Measurements from ENCODE around the gene MACROD1. TPM values are rescaled to one million over a fixed set of nuclear protein-coding genes. Genes with fewer than 3 reads are reported as not detected.
"Not testable (repeated sequence)": the region's sequence is repeated elsewhere in the genome, so short reads cannot be mapped to it uniquely, and the experiment has no call there.

The MACROD1 gene
- total RNA-seq, 1 donor from 2014 or later = 86.2 TPM

DNA sequence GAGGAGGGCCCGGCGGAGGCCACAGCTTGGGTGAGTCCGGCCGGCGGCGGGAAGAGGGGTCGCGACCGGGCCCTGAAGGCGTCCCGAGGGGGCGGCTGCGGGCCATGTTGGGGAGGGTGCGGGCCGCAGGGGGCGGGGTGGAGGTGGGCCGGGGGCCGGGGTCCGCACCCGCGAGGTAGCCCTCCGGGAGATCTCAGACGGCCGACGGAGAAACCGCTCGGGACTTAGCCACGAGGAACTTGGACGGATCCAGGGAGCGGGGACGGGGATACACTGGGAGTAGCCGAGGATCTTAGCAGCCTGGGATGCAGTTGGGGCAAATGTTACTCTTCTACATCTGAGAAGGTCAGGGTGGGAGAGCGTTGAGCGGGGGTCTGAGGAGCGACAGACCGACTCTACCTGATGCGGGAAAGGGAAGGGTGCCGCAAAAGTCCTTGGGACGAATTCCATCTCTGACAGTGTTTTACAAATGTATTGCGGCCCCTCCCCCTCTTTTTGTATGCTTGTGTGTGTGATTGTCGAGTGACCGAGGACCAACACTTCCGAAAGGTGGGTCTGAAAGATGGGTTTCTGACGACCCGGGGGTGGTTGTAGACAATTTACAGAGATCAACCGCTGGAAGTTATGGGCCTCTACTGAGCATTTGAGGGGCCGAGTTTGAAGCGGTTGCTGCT, 20.7 kb upstream of the MACROD1 start:
- intact Hi-C loops (cut with DNase I) = loop anchor here (5.0 kb wide), 1 partner anchor 46 kb away; the partner anchor contains the start of genes DNAJC4 and VEGFB
- DNase-seq (ENCODE audit: low spot score) = no peak

DNA sequence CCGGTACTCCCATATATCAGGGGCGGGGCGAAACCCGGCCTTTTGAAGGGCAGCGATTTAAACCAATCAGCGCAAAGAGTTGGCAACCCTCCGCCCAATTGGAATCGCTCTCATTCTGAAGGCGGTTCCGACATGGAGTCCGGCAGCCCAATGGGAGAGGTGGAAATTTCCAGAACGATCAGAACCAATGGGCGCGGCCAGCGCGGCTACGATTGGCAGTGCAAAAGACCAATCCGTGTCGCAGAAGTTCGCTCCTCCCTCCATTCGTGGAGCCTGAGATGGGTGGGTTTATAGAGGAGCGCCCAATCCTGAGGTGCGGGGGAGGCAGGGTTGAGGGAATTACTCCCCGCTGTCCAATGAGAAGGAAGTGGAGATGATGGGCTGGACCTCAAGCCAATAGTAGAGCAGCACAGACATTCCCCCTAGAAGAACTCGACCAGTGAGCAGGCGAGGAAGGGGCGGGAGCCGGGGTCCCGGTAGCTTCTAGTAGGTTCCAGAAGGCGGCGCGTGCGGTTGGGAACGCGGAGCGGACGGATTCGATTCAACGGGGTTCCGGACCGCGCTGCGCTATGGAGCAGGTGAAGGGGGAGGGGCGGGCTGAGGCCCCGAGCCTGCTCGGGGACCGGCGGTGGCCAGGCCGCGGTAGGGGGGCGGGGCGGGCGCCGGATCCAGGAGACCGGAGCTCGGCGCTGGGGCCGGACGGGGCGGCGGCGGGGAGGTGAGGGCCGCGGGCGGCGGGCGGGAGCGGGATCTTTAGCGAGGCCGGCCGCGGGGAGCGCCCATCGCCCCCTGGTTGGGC, 20.0 kb upstream of the MACROD1 start, which contains the start of gene STIP1:
STIP1 (plus strand) TSS at position 479 of the 799 bp plus-strand sequence; CDS start at position 570, 91 bp downstream.
- intact Hi-C loops (cut with DNase I) = loop anchor here (5.0 kb wide), 1 partner anchor 46 kb away; the partner anchor contains the start of genes DNAJC4 and VEGFB
- DNase-seq (ENCODE audit: low spot score) = peak; percentile 98

DNA sequence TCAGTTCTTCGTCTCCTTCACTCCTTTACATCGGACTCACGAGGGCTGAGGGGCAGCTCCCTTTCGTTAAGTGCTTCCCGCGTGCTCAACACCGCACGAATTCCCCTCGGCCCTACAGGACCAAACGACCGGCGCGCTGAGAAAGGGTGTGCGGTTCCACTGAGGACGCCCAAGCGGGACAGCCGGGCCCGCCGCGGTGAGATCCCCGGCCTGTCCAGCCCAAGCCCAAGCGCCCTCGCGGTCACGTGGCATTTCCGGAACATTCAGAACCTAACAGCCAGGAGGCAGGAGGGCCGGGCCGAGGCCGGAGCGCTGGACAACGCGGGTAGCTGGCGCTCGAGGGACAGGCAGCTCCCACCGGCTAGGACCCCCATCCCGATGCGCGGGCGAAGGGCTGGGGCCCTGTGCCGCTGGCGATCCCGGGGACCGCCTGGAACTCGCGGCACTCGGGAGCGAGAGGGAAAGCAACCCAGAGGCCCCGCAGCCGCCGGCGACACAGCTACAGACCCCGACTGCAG, 19.3 kb upstream of the MACROD1 start:
- DNase-seq (ENCODE audit: low spot score) = peak; percentile 94
- intact Hi-C loops (cut with DNase I) = loop anchor here (5.0 kb wide), 1 partner anchor 47 kb away; the partner anchor contains the start of genes DNAJC4 and VEGFB

DNA sequence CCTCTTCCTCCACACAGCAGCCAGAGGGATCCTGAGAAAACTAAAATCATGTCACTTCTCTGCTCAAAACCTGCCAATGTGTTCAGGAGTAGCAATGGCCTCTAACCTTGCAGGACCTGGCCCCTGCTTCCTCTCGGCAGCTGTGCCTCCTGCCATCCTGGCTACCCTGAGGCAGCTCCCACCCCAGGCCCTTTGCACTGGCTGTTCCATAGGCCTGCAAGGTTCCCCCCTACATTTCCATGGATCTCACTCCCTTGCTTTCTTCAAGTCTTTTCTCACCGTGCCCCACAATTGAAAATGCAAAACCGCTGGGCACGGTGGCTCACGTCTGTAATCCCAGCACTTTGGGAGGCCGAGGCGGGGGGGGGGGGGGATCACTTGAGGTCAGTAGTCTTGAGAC, 18.0 kb upstream of the MACROD1 start:
- intact Hi-C loops (cut with DNase I) = no loop called here
- no peak for DNase-seq (ENCODE audit: low spot score)

DNA sequence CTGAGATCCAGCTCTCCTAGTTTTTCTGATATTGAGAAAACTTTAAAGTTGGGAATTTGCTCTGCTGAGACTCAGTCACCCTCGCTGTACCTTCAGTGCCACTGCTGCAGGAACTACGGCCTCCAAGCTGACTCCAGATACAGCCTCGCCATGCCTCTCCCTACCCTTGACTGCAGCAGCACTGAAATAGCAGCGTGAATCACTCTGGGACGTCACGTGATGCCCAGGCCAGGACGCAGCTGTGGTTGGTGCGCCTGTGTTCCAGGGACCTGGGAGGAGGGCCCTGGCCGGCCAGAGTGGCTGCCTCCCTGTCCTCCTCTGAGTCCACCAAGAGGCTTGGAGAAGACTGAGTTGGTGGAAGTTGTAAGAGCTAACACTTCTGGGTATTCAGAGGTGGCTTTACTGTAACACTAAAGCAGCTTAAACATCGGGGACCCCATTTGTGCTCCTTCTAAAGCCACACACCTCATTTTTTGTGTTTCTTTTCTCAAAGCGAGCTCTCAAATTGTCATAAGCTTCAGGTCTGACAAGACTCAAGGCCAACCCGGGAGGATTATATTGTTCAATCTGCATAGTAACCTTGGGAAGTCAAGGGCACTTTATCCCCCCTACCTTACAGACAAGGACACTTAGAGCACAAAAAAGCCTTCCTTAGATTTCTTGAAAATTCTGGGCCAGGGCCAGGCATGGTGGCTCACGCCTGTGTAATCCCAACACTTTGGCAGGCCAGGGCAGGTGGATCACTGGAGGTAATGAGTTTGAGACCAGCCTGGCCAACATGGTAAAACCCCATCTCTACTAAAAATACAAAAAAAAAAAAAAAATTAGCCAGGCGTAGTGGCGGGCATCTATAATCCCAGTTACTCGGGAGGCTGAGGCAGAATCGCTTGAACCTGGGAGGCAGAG, 15.8 kb upstream of the MACROD1 start:
- intact Hi-C loops (cut with DNase I) = no loop called here
- peak; percentile 94 for DNase-seq (ENCODE audit: low spot score)

DNA sequence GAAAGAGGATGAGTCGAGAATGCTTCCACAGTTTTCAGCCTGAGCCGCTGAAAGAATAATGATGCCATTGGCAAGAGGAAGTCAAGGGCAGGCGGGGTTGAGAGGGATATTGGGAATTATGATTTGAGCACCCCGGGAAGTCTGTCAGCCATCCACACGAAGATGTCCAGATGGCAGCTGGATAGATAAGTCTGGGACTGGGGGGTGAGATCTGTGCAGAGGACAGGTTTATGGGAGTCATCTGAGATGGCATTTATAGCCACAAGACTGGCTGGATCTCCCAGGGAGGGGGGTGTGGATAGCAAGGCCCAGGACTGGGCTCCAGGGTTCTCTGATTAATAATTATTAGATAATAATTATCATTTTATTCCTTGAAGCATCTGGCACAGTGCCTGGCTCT, 15.0 kb upstream of the MACROD1 start:
- intact Hi-C loops (cut with DNase I) = no loop called here
- no peak for DNase-seq (ENCODE audit: low spot score)

DNA sequence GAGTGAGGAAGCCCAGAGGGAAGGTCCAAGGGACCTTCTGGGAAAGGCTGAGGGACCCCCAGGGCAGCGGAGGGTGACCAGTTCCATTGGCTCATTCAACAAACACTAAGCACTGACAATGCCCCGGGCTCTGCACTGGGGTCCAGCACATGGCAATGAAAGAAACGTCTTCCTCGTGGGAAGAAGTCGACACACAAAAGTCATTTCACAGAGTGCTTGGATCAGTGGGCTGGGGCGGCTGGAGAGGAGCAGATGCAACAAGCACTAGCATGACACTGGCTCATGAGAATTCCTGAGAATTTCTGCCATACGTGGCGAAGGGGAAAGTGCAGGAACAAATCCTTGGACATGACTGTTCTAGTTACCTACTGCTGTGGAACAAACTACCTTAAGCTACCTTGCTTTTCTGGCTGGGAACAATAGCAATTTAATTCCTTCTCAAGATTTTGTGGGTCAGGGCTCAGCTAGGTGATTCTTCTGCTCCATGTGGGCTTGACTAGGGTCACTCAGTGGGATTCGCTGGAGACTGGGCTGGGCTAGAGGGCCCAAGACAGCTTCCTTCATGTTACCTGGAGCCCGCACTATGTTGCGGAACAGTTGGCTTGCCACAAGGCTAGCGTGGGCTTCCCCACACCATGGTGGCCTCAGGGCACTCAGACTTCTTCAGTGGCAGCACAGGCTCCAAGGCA, 13.2 kb upstream of the MACROD1 start:
- no peak for DNase-seq (ENCODE audit: low spot score)
- intact Hi-C loops (cut with DNase I) = no loop called here

DNA sequence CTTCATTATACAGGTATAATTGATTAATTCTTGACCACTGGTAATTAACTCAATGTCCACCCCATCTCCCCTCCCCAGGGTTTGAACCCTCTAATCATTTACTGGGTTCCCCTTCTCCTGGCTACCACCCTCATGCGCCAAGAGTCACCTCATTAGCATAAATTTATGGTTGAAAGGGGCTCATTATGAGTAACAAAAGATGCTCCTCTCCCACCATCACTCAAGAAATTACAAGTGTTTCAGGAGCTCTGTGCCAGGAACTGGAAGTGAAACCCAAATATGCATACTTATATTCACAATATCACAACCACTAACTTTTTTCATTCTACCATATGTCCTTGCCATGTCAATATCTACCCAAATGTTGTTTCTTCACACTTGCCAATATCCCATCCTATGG, 12.3 kb upstream of the MACROD1 start:
- no peak for DNase-seq (ENCODE audit: low spot score)
- intact Hi-C loops (cut with DNase I) = no loop called here

DNA sequence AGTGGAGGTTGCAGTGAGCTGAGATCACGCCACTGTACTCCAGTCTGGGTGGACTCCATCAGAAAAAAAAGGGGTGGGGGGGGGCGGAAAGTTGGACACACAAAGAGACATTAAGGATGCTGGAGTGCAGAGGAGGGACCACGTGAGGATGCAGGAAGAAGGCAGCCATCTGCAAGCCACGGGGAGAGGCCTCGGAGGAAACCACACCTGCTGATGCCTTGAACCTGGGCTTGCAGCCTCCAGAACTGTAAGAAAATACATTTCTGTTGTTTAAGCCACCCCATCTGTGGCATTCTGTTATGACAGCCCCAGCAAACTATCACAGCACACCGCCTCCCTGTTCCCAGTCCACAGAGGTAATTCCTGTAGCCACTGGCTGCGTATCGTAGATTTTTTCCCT, 10.8 kb upstream of the MACROD1 start:
- intact Hi-C loops (cut with DNase I) = no loop called here

DNA sequence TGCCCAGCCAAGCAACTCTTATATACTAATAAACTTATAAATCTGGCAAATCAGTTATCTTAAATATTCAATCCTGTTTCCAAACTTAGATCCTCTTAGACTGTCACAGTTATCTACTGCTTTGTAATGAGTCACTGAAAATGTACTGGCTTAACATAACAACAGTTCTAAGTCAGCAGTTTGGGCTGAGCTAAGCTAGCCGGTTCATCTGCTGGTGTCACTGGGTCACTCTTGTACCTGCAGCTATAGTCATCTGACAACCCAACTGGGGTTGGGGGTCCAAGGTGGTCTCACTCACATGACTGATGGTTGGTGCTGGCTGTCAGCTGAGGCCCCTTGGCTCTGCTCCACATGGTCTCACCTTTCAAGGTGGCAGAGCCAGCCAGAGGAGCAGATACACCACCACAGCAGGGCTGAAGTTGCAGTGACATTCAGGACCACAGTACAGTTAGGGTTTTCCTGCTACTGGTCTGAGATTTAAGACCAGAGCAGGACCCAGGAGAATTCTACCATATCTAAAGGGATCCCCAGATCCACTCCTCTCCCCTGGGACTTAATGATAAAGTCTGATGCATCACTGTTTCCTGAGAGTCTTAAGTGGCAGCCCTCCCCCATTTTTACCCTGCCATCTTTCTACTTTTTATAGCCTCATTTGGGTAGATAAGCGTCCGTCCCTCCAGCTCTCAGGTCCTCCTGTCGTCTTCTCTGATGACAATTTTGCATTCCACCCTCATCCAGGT, 7.9 kb upstream of the MACROD1 start:
- intact Hi-C loops (cut with DNase I) = no loop called here
- DNase-seq (ENCODE audit: low spot score) = no peak

More for the DNA sequence above, 10.8 kb upstream of the MACROD1 start:
- DNase-seq (ENCODE audit: low spot score) = no peak

DNA sequence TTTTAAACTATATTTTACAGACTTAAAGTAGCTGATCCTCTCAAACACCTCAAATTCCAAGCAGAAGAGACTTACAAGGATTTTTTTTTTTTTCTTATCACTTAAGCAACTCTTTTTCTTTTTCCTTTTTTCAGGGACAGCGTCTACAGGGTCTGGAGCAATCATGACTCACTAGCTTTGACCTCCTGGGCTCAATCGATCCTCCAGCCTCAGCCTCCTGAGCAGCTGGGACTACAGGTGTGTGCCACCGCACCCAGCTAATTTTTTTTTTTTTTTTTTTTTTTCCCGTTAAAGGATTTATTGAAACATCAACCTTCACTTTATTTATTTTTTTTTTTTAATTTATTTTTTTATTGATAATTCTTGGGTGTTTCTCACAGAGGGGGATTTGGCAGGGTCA, 4.5 kb upstream of the MACROD1 start:
- no peak for DNase-seq (ENCODE audit: low spot score)
- intact Hi-C loops (cut with DNase I) = no loop called here

DNA sequence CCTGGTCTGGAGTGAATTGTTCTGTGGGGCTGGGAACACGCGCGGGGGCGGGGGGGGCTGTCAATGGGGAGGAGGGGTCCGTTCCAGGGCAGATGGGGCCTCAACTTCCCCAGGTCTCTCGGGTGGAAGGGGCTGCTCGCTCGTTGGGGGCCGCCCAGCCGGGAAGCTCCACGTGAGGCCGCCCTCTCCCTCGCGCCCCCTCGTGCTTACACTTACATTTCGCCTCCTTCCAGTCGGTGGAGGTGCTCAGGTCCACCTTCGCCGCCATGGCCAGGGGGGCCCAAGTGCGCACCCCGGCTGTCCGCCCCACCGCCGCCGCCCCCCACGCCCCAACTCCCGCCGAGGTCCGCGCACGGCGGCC, 452 bp downstream of the MACROD1 start:
- no peak for DNase-seq (ENCODE audit: low spot score)
- intact Hi-C loops (cut with DNase I) = no loop called here

DNA sequence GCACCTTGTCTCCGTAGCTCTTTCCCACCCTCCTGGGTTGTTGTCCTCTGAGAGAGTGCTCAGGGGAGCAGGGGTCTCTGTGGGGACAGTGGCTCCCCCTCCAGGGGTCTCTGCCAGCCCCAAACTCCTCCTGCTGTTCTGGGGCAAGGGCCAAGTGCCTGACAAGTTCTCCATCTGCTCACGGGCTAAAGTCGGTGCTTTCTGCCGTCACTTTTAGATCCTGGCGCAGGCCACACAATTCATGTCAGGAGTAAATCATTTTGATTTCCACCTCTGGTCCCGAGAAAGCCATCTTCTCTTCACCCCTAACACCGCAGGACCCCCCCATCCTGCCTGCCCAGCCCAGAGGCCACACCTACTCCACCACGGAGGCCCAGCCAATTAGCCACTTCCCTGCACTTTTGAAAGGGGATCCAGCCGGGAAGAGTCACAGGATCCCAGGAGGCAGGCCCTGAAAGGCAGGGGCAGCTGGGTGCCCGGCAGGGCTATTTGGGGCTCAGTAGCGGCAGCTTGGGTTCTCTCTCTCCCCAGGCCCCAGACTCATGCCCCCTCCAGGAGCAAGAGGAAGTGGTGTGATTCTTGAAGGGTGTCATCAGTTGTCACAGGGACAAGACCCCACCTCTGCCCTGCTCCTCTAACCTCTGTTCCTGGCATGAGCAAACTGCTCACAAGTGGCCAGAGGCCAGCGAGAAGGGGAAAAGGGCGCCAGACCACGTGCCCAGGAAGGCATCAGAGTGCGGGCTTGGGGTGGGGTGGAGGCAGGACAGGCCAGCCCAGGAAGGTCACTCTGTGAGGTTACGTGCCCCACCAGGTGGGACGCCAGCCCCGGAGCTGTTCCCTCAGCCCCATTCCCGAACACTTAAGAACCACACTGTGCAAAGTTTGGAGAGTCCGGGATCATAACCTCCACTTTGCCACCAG, 1.3 kb downstream of the MACROD1 start:
- DNase-seq (ENCODE audit: low spot score) = no peak
- intact Hi-C loops (cut with DNase I) = no loop called here

DNA sequence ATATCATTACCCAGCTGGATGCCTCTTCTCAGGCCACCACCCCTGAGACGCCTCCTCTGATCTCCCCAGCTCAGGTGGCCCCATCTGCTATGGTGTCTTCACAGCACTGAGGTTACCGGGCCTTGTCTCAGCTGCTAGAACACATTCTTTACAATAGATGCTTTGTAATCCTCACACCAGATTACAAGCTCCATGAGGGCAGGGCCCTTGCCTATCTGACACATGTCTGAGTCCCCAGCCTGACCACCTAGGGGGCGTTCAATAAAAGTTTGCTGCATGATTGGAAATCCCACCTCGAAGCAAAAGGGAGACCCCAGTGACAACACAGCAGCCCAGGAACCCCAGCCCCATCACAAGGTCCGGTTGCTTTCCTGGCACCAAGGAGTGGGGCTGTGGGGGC, 2.0 kb downstream of the MACROD1 start:
- no peak for DNase-seq (ENCODE audit: low spot score)
- intact Hi-C loops (cut with DNase I) = no loop called here

DNA sequence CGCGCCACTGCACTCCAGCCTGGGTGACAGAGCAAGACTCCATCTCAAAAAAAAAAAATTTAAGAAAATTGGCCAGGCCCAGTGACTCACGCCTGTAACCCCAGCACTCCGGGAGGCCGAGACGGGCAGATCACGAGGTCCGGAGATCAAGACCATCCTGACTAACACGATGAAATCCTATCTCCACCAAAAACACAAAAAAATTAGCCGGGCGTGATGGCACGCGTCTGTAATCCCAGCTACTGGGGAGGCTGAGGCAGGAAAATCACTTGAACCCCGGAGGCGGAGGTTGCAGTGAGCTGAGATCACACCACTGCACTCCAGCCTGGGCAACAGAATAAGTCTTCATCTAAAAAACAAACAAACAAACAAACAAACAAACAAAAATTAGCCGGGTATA, 3.1 kb downstream of the MACROD1 start:
- intact Hi-C loops (cut with DNase I); DNase-seq (ENCODE audit: low spot score): not testable (repeated sequence)

DNA sequence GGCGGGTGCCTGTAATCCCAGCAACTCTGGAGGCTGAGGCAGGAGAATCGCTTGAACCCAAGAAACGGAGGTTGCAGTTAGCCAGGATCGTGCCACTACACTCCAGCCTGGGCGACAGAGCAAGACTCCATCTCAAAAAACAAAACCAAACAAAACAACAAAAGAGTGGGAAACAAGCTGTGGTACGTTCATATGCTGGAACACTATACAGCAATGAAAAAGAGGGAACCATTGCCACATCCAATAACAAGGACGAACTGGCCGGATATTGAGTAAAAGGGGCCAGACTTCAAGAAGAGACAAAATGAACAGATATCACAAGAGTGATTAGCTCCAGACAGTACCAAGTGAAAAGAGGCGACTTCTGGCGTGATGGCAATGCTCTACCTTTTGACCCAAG, 4.9 kb downstream of the MACROD1 start:
- intact Hi-C loops (cut with DNase I) = no loop called here
- DNase-seq (ENCODE audit: low spot score) = no peak

DNA sequence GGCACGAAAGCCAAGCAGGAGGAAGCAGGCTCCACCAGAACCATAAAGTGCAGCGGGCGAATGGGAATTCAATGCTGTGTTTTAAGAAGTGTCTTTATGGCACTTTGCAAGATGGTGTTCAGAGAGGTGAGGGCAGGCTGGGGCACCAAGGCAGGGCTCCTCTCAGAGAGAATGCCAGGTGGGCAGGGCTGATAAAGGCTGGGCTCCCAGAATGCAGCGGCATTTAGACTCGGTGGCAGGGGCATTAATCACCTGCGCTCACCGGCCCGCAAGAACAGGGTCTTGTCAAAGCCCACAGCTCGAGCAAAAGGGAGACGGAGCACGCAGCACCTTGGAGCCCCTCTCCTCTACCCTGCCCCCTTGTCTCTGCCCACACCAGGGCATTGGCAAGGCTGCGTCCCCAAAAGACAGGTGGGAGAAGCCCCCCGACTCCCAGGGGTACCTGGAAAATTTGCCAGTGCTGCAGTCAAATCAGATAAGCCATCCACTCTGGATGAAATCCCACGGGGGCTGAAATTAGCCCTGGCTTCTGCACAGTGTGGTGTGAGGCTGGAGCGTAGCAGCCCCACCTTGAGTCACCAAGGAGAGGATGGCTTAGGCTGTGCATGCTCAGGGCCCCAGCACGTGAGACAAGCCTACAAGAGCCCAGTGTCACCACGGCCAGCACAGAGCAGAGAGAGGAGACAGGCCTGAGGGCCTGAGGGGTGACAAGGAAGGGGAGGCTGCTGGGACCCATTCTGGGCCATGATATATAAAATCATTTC, 8.1 kb downstream of the MACROD1 start:
- intact Hi-C loops (cut with DNase I) = no loop called here
- DNase-seq (ENCODE audit: low spot score) = no peak

Data from cardiac septum (tissue), 1 donor.